Gastrocnemius medialis (tissue), 4 donors: ENCODE results near the gene URB2.

Source experiments
- CTCF ChIP-seq, 5 experiments: fragments of 450-650 bp in 3 of 5; fragments of 200-600 bp in 2 of 5; sonication (generic) in 2 of 5; IDR thresholded peaks in 4 of 5; conservative IDR thresholded peaks in 1 of 5; 1 replicate in 4 of 5; 2 replicates in 1 of 5; pipeline ENCODE4 v1.5.1; 2016 to 2019; ENCODE audit warnings: antibody characterized with exemption in 5 of 5, mild to moderate bottlenecking in 3 of 5, moderate library complexity in 3 of 5
- POLR2A ChIP-seq, 2 donors: fragments of 450-650 bp; IDR thresholded peaks; one replicate each; pipeline ENCODE4 v1.6.1; 2017; ENCODE audit warnings: antibody characterized with exemption in 2 of 2, mild to moderate bottlenecking in 2 of 2, moderate library complexity in 2 of 2

DNA sequence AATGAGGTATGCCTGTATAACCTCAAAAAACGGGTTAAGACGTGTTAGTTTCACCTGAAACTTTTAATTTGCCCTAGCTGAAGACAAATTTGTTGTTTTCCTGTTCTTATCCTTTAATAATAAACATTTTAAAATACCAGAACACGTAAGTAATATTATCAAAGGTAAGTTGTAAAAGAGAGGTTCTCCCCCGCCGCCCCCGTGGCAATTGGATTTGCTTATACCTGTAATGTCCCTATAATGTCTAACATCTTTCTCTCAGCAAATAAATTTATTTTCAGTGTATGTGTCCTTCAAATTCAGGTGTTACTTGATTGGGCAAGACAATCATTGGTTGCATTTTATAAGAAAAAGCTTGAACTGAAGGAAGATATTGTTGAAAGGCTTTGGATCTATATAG is 5.9 kb downstream of the URB2 start:
- no peak for TF ChIP-seq CTCF (IDR thresholded peaks at IDR 0.05 in 4 of 5, conservative IDR thresholded peaks at IDR 0.05 in 1 of 5)
- no peak for TF ChIP-seq POLR2A (IDR thresholded peaks at IDR 0.05)
